BJ (cell line): ENCODE results near the gene SLC25A10. TPM values are rescaled to one million over a fixed set of nuclear protein-coding genes. Genes with fewer than 3 reads are reported as not detected.

Experiments used
- CTCF ChIA-PET: fragments of 350-600 bp; formaldehyde crosslinking; extraction: SDS; loops from one replicate; lab custom pipeline; 2021; ENCODE audit warnings: antibody characterized with exemption, inconsistent platforms; lab: Yijun Ruan, JAX
- POLR2A ChIA-PET: fragments of 300-600 bp; sonication (Branson Sonifier 250); formaldehyde crosslinking; extraction: SDS; loops from one replicate; lab custom pipeline; 2021; ENCODE audit warnings: antibody characterized with exemption; lab: Charles Lee
- DNase-seq: peaks from one replicate; pipeline ENCODE4 v3.0.0-alpha.2; 2011; ENCODE audit warnings: low read depth
- H3K27me3 ChIP-seq: 2 replicates; pipeline ENCODE4 v1.6.0; 2011; ENCODE audit warnings: low read length; ENCODE audit not compliant: control insufficient read depth, insufficient read depth
- H3K36me3 ChIP-seq: 2 replicates; pipeline ENCODE4 v1.5.1; 2011; ENCODE audit warnings: low read length; ENCODE audit not compliant: control insufficient read depth, insufficient read depth
- H3K4me3 ChIP-seq: 2 replicates; pipeline ENCODE4 v1.5.1; 2011; ENCODE audit warnings: low read depth, mild to moderate bottlenecking, control low read depth, low read length
- polyA minus RNA-seq: library from RNA; depleted of rRNA, polyadenylated mRNA; stranded (reverse); fragments of >200 nt; gene quantifications from 2 replicates; pipeline ENCODE4 v1.2.3, GENCODE V29; 2011; rRNA and poly(A)+ RNA removed
- polyA plus RNA-seq: library from polyadenylated mRNA; depleted of rRNA; stranded (reverse); fragments of >200 nt; gene quantifications from 2 replicates; pipeline ENCODE4 v1.2.3, GENCODE V29; 2011; rRNA removed
- TF ChIP-seq, protein P1 (sequence below): IDR thresholded peaks from 2 replicates; pipeline ENCODE4 v1.5.1; 2011; ENCODE audit warnings: low read depth, mild to moderate bottlenecking, control low read depth, inconsistent platforms, low read length, moderate library complexity; ENCODE audit not compliant: insufficient read depth

The SLC25A10 gene, protein sequence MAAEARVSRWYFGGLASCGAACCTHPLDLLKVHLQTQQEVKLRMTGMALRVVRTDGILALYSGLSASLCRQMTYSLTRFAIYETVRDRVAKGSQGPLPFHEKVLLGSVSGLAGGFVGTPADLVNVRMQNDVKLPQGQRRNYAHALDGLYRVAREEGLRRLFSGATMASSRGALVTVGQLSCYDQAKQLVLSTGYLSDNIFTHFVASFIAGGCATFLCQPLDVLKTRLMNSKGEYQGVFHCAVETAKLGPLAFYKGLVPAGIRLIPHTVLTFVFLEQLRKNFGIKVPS
- polyA plus RNA-seq (4.9 and 8.4 TPM in 2 replicates), polyA minus RNA-seq (4.1 and 7.5 TPM in 2 replicates)

DNA sequence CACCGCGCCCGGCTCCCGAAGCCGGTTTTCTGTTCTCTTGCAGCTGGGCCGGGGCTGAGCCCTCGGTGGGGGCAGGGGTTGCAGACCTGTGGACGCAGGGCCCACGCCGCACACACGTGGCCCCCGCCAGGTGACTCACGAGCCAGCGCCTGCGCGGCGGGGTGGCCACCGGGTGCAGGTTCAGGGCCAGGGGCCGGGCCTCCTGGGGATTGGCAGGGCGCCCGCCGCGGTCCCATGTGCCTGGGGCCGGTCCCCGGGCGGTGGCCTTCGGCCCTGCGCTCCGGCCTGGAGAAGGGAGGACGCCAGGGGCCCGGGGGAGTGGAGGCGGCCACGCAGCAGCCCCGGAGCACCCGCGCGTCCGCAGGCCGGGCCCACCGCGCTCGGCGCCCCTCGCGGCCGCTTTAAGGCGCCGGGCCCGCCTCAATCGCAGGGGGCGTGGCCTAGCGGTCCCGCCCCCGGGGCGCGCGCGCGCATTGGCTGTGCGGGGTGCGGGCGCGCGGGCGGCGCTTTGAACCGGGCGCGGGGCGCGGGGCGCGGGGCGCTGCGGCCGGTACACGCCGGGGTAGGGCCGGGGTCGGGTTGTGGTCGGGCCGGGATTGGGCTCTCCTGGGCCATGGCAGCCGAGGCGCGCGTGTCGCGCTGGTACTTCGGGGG, at the start of gene SLC25A10:
Gene SLC25A10, plus strand, starts transcription at position 471 of the 654 bp plus-strand sequence. Its CDS starts 143 bp downstream, at position 614.
- TF ChIP-seq, protein P1, sequence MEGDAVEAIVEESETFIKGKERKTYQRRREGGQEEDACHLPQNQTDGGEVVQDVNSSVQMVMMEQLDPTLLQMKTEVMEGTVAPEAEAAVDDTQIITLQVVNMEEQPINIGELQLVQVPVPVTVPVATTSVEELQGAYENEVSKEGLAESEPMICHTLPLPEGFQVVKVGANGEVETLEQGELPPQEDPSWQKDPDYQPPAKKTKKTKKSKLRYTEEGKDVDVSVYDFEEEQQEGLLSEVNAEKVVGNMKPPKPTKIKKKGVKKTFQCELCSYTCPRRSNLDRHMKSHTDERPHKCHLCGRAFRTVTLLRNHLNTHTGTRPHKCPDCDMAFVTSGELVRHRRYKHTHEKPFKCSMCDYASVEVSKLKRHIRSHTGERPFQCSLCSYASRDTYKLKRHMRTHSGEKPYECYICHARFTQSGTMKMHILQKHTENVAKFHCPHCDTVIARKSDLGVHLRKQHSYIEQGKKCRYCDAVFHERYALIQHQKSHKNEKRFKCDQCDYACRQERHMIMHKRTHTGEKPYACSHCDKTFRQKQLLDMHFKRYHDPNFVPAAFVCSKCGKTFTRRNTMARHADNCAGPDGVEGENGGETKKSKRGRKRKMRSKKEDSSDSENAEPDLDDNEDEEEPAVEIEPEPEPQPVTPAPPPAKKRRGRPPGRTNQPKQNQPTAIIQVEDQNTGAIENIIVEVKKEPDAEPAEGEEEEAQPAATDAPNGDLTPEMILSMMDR: no peak
- DNase-seq: no peak
- peak within 1 kb of the TSS; percentile 67 for H3K4me3 ChIP-seq
- peaks cover 9% of the 10 kb centered on the region for H3K36me3 ChIP-seq
- ChIA-PET CTCF (interaction anchor here (0.5 to 1.8 kb wide), 3 partner anchors 16 to 144 kb away, joined by 3 to 4 read pairs (median 4); no protein-coding TSS in a partner anchor), POLR2A (interaction anchor here (0.5 to 0.6 kb wide), 2 partner anchors 9 to 143 kb away, joined by 4 to 11 read pairs; partner anchors contain the start of gene MRPL12)
- no peaks in the 10 kb centered on the region for H3K27me3 ChIP-seq

DNA sequence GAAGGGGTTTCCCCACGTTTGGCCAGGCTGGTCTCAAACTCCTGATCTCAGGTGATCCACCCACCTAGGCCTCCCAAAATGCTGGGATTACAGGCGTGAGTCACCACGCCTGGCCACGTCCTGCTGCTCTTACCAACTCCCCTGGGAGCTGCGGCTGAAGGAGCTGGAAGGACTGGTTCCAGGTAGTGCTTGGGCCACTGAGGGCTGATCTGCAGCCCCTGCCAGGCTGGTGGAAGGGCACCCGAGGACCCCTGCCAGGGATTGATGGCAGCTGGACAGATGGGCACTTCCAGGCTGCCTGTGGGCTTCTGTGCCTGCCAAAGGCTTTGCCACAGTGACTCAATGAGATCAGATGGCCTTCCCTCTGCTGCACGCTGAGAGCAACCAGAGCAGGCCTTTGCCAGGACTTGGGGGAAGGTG, 48.0 kb upstream of the SLC25A10 start:
- ChIA-PET POLR2A (no interaction called here), CTCF (no interaction called here)
- H3K36me3 ChIP-seq: peaks cover 3% of the 10 kb centered on the region
- DNase-seq: no peak
- TF ChIP-seq, protein P1: no peak
- H3K4me3 ChIP-seq: no peak overlapping the region
- no peaks in the 10 kb centered on the region for H3K27me3 ChIP-seq

DNA sequence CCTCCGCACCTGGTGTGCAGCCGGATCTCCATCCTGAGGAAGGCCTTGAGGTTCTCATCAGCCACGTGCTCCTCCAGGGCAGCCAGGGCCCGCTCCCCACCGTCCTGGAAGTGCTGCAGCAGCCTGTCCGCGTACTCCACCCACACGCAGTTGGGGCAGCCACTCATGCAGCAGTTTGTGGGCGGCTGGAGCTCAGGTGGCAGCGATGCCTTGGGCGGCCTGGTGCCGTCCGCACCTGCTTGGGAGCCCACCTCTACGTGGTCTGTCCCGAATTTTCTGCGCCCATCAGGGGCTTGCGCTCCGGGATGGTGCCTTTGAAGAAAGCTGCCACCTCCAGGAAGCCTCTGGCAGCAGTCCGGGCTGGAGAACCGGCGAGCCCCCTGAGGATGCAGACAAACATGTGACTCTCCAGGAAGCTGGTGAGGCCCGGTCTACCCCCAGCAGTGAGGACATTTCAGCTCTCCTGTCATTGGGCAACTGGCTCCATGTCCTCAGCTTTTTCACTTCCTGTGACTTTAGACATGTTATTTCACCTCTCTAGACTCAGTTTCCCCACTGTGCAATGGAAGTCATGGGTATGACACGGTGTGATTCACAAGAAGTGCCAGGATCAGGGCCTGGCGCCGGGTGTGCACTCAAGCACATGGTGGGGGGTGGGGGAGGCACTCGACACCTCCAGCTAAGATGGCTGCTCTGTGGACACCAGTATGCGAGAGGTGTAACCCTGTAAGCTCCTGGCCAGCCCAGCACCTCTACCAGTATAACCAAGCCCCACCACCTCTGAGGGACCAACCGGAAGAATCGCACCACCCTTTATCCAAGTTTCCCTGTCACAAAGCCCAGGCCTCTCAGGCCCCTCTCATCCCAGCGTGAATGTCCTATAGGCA, 46.6 kb upstream of the SLC25A10 start:
- CTCF ChIA-PET: no interaction called here

DNA sequence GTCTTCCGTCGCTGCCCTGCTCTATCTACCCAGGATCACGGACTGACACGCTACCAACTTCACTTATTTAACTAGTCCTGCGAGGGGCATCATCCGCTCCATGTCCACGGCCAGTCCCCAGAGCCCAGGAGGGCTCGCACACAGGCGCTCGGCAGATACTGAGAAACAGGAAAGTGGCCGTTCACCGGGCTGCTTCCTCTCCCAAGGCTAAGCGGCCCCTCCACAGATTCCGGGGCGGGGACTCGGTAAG, 46.1 kb upstream of the SLC25A10 start:
- Histone ChIP-seq H3K27me3 (no peaks in the 10 kb centered on the region), H3K36me3 (peaks cover 6% of the 10 kb centered on the region), H3K4me3 (peak overlapping the region; percentile 87)
- no peak for DNase-seq
- TF ChIP-seq, protein P1: no peak
- ChIA-PET CTCF (no interaction called here), POLR2A (no interaction called here)

More for the DNA sequence above, 46.6 kb upstream of the SLC25A10 start:
- Histone ChIP-seq H3K4me3 (peak overlapping the region; percentile 87), H3K36me3 (peaks cover 4% of the 10 kb centered on the region), H3K27me3 (no peaks in the 10 kb centered on the region)
- no peak for DNase-seq
- POLR2A ChIA-PET: no interaction called here
- TF ChIP-seq, protein P1: no peak
